ENCODE results near the gene CORO2B.

DNA sequence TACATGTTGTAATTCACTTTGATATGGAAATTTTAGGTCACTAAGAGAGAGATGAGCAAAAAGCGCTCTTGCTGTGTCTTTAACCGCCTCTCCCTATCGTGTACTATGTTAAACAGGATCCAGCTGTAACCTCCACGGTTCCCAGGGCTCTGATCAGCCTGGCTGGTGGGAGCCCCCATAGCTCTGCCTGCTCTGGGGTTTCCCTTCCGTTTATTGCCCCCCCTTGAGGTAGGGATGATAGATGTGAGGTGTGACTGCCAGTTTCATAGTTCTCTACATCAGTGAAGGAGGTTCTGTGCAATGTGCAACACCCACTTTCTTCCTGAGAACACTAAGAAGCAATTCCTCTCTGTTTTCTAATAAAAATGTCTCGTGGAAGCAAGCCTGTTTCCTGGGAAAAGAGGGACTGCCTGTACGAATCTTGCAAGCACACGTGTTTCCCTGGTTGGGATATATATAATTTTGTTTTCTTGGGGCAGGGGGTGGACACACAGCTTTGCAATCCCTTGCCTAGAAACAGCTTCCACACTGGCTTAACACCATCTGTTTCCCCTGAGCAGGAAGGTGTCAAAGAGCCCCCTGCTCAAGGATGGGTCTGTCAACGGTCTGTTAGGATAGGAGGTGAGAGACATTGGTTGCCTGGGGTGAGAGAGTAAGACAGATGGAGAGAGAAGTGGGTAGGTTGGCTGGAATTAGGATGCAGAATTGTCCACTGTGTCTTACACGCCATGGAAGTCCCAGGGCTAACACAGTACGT is 23.8 kb downstream of the CORO2B start:
- TF ChIP-seq, protein P1, sequence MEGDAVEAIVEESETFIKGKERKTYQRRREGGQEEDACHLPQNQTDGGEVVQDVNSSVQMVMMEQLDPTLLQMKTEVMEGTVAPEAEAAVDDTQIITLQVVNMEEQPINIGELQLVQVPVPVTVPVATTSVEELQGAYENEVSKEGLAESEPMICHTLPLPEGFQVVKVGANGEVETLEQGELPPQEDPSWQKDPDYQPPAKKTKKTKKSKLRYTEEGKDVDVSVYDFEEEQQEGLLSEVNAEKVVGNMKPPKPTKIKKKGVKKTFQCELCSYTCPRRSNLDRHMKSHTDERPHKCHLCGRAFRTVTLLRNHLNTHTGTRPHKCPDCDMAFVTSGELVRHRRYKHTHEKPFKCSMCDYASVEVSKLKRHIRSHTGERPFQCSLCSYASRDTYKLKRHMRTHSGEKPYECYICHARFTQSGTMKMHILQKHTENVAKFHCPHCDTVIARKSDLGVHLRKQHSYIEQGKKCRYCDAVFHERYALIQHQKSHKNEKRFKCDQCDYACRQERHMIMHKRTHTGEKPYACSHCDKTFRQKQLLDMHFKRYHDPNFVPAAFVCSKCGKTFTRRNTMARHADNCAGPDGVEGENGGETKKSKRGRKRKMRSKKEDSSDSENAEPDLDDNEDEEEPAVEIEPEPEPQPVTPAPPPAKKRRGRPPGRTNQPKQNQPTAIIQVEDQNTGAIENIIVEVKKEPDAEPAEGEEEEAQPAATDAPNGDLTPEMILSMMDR (IDR thresholded peaks at IDR 0.05): no peak
- no peak for TF ChIP-seq POLR2A (IDR thresholded peaks at IDR 0.05)

All from uterus (tissue), 2 donors.